ENCODE data around the gene SNX30.

SNX30 gene

DNA sequence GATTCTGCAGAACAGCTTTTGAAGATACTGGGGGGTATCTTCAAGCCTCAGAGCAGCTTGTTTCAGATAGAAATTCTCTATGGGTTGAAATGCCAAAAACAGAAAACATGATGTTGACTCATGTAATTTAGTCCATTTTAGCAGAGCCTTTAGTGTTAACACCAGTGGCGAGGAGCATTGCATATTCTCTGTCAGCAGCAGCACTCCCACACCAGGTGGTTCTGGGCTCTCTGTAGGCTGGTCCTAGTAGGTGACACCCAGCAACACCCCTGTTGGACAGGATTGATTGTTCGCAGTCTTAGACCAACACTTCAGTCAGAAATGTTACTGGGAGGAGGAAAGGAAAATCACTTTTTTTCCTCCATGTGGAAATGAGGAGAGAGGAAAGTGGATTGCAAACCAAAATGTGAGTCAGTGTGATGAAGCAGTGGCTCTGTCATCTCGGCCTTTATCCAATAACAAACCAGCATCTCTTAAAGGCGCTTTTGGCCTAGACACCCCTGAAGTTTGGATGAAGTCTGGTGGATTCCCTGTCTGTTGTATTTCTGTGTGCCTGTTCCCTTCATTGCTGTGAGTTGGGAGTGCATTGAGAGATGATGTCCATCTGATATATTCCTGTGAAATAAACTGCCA, 123.3 kb downstream of the SNX30 start:
- TF ChIP-seq, protein P1, sequence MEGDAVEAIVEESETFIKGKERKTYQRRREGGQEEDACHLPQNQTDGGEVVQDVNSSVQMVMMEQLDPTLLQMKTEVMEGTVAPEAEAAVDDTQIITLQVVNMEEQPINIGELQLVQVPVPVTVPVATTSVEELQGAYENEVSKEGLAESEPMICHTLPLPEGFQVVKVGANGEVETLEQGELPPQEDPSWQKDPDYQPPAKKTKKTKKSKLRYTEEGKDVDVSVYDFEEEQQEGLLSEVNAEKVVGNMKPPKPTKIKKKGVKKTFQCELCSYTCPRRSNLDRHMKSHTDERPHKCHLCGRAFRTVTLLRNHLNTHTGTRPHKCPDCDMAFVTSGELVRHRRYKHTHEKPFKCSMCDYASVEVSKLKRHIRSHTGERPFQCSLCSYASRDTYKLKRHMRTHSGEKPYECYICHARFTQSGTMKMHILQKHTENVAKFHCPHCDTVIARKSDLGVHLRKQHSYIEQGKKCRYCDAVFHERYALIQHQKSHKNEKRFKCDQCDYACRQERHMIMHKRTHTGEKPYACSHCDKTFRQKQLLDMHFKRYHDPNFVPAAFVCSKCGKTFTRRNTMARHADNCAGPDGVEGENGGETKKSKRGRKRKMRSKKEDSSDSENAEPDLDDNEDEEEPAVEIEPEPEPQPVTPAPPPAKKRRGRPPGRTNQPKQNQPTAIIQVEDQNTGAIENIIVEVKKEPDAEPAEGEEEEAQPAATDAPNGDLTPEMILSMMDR (IDR thresholded peaks at IDR 0.05), result no peak
- H2AFZ ChIP-seq, result no peak overlapping the region
- no peak overlapping the region for H3K9ac ChIP-seq
- H3K4me2 ChIP-seq (ENCODE audit: low read length), result no peak overlapping the region
- no peaks in the 10 kb centered on the region for H3K79me2 ChIP-seq
- H3K36me3 ChIP-seq (ENCODE audit: control insufficient read depth, insufficient read depth, low read length), result no peaks in the 10 kb centered on the region
- H3K4me1 ChIP-seq, result no peaks in the 10 kb centered on the region
- no peak overlapping the region for H3K27ac ChIP-seq
- H3K9me3 ChIP-seq (ENCODE audit: control insufficient read depth, low read length), result no peaks in the 10 kb centered on the region
- no peak overlapping the region for H3K4me3 ChIP-seq (ENCODE audit: low read depth, low read length)
- no peaks in the 10 kb centered on the region for H3K27me3 ChIP-seq (ENCODE audit: control insufficient read depth, insufficient read depth, low read length)

DNA sequence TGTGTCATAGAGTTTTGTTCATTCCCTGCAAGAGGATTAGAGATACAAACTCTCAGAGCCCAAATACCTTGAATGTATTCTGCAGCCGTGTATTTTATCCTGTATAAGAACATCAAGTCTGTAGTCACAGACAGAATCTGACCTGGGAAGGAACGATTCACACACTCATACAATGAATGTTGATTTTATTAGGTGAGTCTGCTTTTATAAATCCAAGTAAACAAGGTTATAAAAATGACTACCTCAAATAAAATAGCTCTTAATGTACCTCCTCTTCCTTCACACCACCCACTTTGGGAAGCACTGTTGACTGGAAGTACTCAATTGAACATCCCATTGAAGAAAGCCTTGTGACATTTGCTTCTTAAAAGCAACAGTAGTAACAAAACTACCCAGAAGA, 128.2 kb downstream of the SNX30 start:
- H3K27ac ChIP-seq, result no peak overlapping the region
- no peaks in the 10 kb centered on the region for H3K4me1 ChIP-seq
- TF ChIP-seq, protein P1 (IDR thresholded peaks at IDR 0.05), result no peak
- H2AFZ ChIP-seq, result no peak overlapping the region
- no peaks in the 10 kb centered on the region for H3K79me2 ChIP-seq
- no peaks in the 10 kb centered on the region for H3K9me3 ChIP-seq (ENCODE audit: control insufficient read depth, low read length)
- H3K4me2 ChIP-seq (ENCODE audit: low read length), result no peak overlapping the region
- no peak overlapping the region for H3K9ac ChIP-seq
- H3K4me3 ChIP-seq (ENCODE audit: low read depth, low read length), result no peak overlapping the region
- no peaks in the 10 kb centered on the region for H3K27me3 ChIP-seq (ENCODE audit: control insufficient read depth, insufficient read depth, low read length)
- H3K36me3 ChIP-seq (ENCODE audit: control insufficient read depth, insufficient read depth, low read length), result no peaks in the 10 kb centered on the region

DNA sequence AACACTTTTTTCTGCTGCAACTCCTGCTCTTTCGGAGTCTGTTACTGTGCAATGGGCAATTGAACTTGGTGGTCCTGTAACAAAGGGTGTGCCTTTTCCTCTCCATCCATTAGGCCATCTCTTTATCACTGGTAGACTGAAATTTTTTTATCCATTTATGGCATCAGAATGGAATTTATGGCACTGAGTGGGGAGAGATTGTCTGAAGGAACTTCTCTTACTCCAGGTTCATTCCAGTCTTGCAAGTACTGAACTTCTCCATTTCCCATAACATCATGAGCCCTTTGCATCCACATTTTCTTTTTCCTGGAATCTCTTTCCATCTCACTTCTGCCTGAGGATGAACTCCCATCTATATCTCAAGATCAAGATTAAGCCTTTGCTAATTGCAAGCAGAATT, 130.1 kb downstream of the SNX30 start:
- Histone ChIP-seq H3K4me1 (no peaks in the 10 kb centered on the region), H3K27ac (no peak overlapping the region), H3K9me3 (ENCODE audit: control insufficient read depth, low read length) (no peaks in the 10 kb centered on the region), H2AFZ (no peak overlapping the region), H3K4me2 (ENCODE audit: low read length) (no peak overlapping the region), H3K27me3 (ENCODE audit: control insufficient read depth, insufficient read depth, low read length) (no peaks in the 10 kb centered on the region), H3K4me3 (ENCODE audit: low read depth, low read length) (no peak overlapping the region), H3K36me3 (ENCODE audit: control insufficient read depth, insufficient read depth, low read length) (no peaks in the 10 kb centered on the region), H3K79me2 (no peaks in the 10 kb centered on the region), H3K9ac (no peak overlapping the region)
- TF ChIP-seq, protein P1 (IDR thresholded peaks at IDR 0.05), result no peak

DNA sequence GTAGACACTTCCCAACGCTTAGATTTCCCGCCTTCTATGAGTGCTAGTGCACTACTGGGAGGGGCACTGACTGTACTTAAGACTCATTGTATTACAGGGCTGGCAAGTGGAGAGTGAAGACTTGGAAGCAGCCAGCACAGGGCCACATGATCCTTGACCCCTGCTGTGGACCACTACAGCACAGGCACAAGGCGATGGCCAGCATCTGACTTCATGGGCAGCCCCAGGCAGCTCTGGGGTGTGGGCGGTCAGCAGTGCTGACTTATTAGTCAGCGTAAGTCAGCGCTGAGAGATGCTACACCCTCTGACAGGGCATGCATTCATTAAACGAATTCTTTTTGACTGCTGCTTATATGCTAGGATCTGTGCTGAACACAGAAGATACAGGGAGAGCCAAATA, 130.8 kb downstream of the SNX30 start:
- Histone ChIP-seq H3K4me1 (no peaks in the 10 kb centered on the region), H3K27me3 (ENCODE audit: control insufficient read depth, insufficient read depth, low read length) (no peaks in the 10 kb centered on the region), H3K9ac (no peak overlapping the region), H3K27ac (no peak overlapping the region), H3K9me3 (ENCODE audit: control insufficient read depth, low read length) (no peaks in the 10 kb centered on the region), H3K4me2 (ENCODE audit: low read length) (no peak overlapping the region), H2AFZ (no peak overlapping the region), H3K4me3 (ENCODE audit: low read depth, low read length) (no peak overlapping the region), H3K79me2 (no peaks in the 10 kb centered on the region), H3K36me3 (ENCODE audit: control insufficient read depth, insufficient read depth, low read length) (no peaks in the 10 kb centered on the region)
- TF ChIP-seq, protein P1 (IDR thresholded peaks at IDR 0.05), result no peak

DNA sequence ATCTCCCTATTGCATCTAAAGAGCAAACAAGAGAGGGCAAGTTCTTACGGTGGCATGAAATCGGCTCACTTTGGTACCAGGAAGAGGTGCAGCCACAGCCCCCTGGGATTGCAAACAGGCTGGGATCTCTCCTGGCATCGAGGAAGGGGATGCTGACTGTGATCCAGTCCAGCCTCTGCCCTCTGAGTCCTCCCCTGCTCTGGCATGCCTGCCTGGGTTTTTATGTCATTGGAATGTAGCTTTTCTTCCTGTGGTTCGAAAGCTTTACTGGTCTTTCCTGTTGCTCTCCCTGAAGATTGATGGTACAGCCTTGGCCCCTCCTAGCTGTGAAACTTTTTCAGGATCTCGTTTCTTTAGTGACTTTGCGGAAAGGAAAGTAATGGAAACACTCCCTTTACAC, 133.5 kb downstream of the SNX30 start:
- TF ChIP-seq, protein P1 (IDR thresholded peaks at IDR 0.05), result no peak
- no peak overlapping the region for H3K27ac ChIP-seq
- H3K4me3 ChIP-seq (ENCODE audit: low read depth, low read length), result no peak overlapping the region
- no peaks in the 10 kb centered on the region for H3K36me3 ChIP-seq (ENCODE audit: control insufficient read depth, insufficient read depth, low read length)
- no peak overlapping the region for H3K9ac ChIP-seq
- no peaks in the 10 kb centered on the region for H3K4me1 ChIP-seq
- H3K79me2 ChIP-seq, result no peaks in the 10 kb centered on the region
- H3K4me2 ChIP-seq (ENCODE audit: low read length), result no peak overlapping the region
- H3K9me3 ChIP-seq (ENCODE audit: control insufficient read depth, low read length), result no peaks in the 10 kb centered on the region
- no peaks in the 10 kb centered on the region for H3K27me3 ChIP-seq (ENCODE audit: control insufficient read depth, insufficient read depth, low read length)
- no peak overlapping the region for H2AFZ ChIP-seq
